ENCODE data around the gene LRRC4C.
"Not testable (repeated sequence)": the region's sequence is repeated elsewhere in the genome, so short reads cannot be mapped to it uniquely, and the experiment has no call there.

The LRRC4C gene

DNA sequence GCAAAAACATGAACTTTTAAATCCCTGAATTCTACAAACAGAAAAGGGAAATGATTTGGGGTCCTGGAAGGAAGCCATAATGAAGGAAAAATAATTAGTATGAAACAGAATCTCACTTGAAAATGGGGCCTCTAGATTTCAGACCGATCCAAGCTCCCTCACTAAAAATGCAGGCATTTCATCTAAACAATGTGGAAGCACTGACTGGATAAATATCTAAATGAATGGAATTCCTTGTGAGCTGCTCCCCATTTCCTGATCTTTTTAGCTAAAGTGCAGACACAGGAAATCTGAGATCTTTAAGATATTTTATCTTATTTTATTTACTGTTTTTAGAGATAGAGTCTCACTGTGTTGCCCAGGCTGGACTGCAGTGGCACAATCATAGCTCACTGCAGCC lies 1255.8 kb downstream of the LRRC4C start:
- no peak for DNase-seq

DNA sequence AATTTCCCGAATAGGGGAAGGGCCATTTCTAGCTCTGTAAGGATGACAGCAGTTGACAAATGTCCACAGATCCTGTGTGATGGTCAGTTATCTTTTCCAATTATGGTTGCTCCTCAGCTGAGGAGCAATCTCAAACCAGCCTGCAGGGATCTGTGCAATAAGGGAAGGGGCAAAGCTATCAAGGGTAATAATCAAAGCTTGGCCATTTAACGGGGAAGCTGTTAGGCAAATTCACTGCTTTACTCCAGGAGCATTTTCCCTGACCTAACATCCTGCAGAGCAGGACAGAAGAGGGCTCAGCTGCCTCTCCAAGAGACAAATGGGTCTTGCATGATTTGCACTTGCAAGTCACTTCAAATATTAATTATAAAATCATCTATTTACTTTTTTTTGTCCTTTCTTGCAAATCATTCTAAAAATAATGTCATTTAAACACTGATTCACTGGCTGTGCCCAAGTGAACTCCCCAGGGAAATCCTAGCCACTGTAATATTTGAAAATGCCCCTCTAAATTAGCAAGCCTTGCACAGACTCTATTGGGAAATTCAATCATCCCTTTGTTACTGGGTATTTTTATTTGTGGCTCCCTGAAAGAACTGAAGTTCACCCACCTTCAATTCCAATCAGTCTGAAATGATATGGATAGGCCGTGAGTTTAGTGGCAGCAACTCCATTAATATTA lies 1256.7 kb downstream of the LRRC4C start:
- no peak for DNase-seq

DNA sequence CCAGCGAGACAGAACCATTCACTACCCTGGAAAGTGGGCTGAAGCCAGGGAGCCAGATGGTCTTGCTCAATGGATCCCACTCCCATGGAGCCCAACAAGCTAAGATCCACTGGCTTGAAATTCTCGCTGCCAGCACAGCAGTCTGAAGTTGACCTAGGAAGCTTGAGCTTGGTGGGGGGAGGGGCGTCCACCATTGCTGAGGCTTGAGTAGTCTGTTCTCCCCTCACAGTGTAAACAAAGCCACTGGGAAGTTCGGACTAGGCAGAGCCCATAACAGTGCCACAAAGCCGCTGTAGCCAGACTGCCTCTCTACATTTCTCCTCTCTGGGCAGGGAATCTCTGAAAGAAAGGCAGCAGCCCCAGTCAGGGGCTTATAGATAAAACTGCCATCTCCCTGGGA lies 1266.9 kb downstream of the LRRC4C start:
- DNase-seq: not testable (repeated sequence)

DNA sequence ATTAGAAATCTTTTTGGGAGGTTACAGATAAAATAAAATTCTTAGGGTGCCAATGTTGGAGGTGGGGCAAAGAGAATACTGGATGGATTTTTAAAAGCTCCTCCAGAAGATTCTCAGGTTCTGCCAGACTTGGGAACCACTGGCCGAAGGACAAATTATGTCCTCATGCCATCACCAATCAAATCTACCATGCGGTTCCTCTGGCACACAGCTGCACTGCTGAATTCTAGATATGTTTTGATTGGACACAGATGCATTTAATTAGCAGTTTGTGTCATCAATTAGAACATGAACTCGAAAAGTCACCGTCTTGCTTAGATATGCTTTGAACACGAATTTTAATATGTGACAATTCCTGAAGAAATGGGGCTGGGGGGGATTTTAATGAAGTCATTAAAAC lies 1269.2 kb downstream of the LRRC4C start:
- DNase-seq: no peak

DNA sequence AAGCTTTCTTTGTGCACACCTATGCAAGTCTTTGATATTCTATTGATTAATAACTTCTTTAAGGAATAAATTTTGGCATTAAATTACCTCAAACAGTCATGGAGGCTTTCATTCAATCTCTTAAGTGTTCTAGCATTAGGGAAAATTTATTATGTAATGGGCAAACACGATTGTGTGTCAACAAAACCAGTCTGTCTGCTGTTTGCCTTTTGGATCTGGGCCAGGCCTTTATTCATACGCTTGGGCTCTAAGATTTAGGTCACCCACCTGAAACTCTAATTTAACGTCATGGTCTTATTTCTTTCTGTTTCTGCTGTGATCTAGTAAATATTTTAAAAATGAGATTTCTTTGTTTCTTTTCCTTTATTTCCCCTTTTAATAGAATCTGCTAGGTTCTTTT lies 1270.6 kb downstream of the LRRC4C start:
- no peak for DNase-seq

DNA sequence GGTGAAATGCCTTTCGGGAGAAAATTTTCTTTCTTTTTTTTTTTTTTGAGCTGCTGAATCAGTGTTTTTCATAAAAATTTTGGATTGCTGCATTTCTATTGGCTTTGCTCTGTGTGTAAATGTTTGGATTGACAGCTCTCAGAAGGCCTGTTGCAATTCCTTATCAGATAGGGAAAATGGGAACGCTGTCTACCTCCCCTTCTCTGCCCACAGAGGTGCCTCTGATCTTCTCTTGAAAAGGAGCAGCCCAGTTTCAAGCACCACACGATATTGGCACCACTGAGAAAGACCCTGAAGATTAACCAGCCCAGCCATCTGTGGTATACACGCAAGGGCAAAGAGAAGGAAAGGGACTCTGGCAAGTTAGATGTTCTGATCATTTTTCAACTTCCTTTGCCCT lies 1272.2 kb downstream of the LRRC4C start:
- DNase-seq: no peak

DNA sequence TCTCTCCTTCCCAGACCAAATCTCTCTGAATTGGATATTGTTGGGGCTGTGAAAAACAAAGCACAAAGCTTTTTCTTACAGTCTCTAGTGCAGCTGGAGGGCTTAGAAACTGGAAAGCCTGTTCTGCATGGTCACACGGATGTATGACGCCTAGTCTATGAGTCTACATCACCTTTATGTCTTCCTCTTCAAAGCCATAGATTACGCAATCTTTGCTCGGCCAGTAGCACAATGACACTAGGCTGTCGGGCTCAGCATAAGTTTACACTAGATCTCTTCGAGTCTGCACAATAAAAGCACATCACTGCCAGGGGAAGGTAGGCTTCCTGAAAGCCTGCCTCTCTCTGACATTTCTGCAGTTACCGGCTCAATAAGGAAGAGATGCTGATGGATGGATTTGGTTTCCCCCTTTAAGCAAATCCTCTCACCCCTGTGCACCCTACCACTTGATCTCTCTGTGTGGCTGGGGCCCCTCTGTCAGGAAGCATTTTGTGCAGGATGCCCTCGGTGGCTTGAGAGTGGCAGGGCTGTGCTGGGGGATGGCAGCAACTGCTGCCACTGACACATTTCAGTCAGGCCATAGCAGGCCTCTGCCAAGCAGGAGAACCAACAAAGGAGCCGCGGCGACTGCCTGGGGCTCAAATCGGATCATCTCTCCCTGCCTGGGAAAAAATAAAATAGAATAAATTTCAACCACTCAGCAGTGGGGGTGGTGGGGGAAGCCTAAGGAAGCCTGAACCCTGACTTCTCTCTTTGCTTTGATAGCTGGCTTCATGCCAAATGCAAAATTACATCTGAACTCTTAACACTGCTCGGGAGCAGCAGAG lies 1272.8 kb downstream of the LRRC4C start:
- no peak for DNase-seq

DNA sequence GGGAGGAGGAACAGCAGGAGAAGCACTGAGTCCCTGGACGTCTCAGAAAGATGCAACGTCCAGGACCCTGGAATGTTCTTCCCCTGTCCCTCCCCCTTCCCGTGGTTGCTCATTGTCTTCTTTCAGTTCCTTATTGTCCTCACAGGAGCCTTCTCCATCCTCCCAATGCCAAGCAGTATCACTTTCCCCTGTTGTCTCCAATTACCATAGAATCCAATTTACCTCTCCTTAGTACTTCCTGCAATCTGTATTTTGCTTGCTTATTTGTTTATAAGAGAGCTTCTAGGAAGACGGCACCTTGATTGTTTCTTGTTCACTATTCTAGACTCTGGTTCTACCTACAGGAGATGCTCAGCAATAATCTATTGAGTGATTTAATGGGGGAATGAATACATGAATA lies 1273.7 kb downstream of the LRRC4C start:
- DNase-seq: no peak

DNA sequence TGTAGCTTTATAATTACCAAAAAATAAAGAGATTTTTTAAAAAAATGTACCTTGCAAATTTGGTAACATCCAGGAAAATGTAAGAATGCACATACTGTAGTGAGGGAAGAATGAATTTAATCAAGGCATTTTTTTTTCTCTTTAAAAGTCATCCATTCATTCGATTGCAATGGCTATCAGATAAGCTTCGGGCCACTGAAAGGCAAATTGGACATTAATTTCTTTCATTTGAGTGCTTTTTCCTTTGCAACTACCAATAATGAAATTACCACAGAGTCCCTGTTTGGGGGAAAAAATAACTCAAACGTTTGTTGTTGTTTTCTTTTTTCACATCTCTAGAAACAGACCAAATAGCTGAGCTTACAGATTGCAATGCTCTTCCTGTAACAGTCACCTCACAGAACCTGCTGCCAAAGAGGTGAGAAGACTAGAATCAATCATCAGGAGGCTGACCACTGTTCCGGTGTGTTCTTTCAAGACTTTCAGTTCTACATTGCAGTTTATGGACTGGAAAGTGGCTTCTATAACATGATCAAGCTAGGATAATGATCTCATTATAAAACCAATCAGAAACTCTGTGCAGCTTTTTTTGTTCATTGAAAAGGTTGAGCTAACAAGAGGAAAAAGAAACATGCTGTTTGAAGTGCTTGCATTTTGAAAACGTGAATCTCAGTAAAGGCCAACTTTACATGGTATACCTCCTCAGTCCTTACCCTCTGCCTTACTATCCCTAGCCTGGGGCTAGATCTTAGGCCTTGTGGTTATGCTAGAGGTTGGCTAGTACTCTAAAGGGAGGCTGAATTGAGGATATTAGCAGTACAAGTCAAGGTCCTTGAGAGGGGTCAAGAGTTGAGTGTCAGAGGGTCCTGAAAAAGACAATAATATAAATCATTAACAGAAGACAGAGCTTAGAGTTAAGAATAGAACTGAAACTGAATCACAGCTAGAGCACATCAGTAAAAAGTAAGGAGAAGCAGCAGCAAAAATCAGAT lies 1276.1 kb downstream of the LRRC4C start:
- no peak for DNase-seq

DNA sequence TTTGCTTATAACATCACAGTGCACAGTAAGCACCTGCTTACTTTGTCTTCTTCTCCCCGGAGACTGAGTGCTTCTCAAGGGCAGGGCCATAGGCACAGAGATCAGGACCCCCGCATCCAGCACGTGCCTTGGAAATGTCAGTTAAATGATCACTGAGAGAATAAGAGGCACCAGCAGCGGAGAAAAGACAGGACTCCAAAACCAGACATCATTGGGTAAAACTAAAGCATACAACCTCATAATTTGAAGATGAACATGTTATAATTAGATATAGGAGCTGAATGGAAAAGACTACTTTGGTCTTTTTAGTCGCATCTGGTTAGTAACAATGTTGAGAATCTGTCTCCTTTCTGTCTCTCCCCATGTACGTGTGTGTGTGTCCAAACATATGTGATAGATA lies 1279.9 kb downstream of the LRRC4C start:
- DNase-seq: no peak

DNA sequence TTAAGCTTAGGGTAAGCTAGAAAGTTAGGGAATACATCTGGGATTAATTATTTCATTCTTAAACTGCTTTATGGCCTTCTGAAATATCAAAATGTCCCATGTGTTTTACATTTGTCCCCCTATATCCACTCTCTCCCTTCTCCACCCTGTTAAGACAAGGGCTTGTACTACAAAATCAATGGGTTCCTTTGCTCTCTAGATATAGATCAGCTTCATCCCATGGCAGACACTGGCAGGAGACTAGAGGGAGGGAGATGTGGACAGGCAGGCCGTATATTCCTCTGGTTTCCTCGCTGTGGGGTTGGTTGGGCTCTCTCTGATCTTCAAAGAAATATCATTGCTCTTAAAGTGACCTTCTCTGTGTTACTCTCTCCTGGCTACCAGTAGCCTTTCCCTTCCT lies 1281.0 kb downstream of the LRRC4C start:
- DNase-seq: no peak

DNA sequence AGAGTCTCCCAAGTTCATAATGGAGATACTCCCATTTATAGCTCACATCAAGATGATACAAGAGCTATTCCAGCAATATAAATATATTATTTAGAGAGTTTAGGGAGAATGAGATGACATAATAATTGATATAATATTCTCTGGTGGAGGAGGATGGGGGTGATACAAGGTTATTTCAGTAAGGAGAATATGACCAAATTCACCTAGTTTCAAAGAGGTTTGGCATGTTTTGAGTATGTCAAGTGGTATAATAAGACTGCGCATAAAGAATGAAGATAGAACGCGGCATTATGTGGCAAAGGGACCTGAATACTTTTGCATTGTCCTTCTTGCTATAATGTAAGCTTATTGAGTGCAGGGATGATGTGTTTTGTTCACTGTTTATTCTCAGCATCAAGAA lies 1283.5 kb downstream of the LRRC4C start:
- DNase-seq: no peak

DNA sequence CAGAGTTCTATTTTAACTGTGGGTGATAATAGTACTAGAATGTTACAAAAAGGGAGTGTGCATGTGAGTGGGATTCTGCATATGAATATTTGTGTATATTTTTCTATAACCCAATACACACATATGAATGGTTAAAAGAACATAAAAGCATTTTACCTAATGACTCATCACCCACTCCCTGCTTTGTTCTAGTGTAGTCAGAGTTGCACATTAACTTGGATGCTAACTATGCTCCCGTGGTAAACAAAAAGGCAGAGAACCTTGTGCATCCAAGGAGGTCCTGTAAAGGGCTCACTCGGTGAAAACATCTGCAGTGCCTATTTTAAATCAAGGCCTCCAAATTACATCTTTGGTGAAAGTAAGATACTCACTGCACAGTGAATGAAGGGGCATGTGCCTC lies 1289.4 kb downstream of the LRRC4C start:
- no peak for DNase-seq

DNA sequence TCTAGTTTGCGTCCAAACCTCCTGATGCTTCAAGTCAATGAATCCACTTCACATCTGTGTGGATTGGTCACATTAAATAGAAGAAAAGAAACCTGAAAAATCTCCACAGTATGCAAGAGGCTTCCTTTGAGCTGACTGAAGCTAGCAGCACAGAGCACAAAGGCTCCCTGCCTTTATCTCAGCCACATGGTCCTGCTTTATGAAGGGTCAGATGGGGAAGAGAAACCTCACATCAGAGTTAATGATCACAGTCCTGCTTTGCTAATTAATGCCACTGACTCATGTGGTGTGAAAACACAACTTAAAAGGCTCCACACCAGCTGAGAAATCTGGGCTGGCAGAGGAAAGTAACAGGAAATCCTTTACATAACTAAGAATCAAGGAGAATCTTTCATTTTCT lies 1291.0 kb downstream of the LRRC4C start:
- DNase-seq: no peak

DNA sequence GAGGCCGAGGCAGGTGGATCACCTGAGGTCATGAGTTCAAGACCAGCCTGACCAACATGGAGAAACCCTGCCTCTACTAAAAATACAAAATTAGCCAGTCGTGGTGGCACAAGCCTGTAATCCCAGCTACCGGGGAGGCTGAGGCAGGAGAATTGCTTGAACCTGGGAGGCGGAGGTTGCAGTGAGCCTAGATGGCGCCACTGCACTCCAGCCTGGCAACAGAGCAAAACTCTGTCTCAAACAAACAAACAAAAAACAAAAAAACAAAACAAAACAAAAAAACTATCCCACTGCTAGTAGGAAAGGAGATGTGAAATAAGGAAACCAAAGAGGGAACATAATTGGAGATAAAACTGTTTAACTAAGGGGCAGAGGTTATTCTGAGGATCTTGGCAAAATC lies 1291.6 kb downstream of the LRRC4C start:
- not testable (repeated sequence) for DNase-seq

DNA sequence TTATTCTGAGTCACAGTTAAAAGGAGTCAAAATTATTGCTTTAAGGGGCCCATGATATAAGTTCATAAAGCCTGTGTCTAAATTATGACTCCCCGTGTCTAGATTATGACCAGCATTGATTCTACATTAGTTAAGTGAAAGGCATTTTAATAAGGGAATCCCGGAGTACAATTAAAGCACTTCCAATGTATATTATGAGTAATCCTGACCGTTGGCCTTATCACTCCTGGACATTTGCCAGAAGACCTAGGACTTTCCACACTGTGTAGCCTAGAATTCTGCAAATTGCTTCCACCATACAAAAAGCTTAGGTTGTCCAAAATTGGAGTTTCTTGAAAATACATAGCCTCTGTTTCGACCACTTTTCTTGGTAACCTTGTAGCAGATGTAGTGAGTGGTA lies 1292.6 kb downstream of the LRRC4C start:
- DNase-seq: no peak

DNA sequence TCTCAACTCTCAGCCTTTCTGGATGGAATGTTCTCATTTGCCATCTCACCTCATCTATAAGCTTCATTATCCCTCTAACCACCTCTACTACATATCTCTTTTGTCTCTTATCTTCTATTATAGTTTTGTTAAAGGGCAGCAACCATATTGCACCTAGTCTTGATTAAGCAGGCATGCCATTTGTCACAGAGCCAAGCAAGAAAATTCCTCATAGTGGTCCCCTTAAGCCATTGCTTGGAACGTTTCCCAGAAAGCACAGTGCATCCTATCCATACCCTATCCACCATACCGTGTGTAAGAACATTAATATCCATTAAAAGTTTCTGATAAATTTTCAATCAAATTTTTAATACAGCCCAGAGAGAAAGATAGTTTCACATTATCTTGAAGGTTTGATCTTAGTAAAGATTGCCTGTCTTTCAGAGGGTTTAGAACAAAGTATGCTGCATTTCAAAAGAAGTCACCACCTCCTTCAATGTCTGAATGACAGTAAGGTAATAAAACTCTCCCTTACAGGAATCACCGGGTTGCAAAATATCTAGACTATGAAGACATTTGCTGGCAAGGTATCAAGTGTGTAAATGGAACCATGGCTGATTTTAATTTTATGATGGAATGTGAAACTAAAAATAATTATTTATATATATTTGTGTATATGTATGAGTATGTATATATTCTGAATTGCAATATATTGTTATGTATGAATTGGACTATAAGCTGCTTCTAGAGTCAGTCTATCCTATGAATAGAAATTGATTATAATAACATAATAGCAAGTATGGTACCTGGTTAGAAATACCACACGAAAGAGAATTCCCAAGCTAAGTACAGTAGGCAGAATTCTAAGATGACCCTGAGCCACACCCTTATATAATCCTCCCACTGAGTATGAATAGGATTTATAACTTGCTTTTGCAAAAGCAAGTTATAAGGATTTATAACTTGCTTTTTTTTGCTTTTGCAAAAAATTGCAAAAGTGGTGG lies 1296.3 kb downstream of the LRRC4C start:
- no peak for DNase-seq

DNA sequence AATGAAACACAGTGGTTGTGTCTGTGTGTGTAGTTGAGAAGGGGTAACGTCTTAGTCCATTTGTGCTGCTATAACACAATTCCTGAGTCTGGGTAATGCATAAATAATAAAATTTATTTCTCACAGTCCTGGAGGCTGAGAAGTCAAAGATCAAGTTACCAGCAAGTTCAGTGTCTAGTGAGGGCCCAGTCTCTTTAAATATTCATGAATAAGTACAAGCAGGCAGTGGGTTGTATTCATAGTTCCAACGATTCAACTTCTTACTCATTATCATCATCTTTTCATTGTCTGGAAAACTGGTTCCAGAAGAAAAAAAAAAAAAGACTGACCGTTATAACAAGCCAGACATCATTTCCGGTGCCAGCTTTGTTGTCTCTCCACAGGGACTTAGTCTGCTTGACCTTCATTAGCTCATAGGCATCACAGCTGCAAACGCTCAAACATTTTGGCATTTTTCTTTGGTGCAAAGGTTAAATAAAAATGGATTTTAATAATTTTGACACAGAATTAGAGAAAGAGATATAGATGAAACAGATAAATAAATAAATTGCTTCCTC lies 1297.5 kb downstream of the LRRC4C start:
- no peak for DNase-seq

DNA sequence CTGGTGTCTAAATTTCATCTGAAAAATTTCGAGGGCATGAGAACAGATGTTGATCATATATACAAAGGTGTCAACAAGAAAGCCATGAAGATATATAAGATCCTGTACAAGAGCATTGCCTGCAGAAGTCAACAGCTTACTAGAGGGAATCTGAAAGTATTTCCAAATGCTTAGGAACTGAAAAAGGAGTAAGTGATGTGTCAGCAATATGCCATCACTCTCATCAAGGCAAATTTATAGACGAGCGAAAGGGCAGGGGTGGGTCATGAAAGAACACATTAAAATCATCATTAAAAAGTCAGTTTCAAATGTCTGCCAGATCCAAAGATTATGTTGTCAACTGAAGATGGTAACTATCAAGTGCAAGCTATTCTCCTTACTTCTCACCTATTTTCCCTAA lies 1299.0 kb downstream of the LRRC4C start:
- DNase-seq: no peak

DNA sequence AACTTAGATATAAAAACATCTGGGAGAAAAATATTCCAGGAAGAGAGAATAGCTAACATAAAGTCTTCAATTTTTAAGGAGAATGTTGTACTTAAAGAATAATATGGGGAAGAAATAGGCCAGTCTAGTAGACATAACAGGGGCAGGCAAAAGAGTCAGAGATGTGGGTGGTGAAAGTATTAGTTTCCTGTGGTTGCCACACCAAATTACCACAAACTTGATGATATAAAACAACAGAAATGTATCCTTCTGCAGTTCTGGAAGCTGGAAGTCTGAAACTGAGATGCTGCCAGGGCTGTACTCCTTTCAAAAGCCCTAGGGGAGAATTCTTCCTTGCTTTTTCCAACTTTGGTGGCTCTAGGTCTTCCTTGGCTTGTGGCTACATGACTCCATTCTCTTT lies 1309.7 kb downstream of the LRRC4C start:
- no peak for DNase-seq

DNA sequence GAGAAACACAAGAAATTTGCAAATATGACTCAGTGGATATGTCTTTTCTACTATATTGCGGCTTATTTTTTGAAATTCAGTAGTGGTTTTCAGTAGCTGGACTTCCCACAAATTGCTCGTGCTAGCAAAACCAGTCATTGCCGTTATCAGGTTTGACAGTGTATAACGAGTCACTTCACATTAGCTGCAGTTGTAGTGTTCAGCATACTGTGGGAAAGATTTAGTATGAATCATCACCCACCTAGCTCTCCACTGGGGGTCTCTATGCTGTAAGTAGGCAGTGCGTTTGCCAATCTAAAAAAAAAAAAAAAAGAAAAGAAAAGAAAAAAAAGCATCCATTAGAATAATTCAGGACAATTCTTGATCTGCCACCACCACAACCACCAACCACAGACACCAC lies 1318.9 kb downstream of the LRRC4C start:
- no peak for DNase-seq

DNA sequence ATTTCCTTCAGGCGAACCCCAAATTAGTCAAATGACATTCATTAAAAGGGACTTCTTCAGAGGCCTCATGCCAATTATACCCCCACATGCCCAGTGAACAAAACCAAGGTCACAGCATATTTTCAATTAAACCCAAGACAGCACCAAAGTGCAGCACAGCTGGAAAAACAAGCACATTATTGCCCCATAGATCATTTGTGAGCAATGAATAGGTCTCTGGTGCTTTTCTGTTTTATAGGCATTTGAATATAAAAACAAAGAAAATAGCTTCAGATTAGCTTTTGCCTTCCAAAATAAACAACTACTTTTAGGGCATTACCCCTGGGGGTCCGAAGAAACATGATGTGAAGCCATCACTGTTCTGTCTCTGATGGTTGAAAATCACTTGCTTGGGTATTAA lies 1319.9 kb downstream of the LRRC4C start:
- no peak for DNase-seq

Measured in activated CD8-positive, alpha-beta memory T cell treated with anti-CD3 and anti-CD28 coated beads, Interleukin-2, amount 50 U/mL, for 4 hours (primary cell).